ENCODE data around the gene RFTN1.

GRCh38 chr3:16460886-16461285 lies 52.6 kb downstream of the RFTN1 start:
- no peak for TF ChIP-seq CTCF (conservative IDR thresholded peaks at IDR 0.05; ENCODE audit: low read length)
- TF ChIP-seq EZH2phosphoT487 (IDR thresholded peaks at IDR 0.05; ENCODE audit: borderline replicate concordance), result no peak

Data from Loucy (cell line).